Trophoblast cell (in vitro differentiated cells and primary cell): ENCODE results near the gene TMEM201.

ENCODE experiments used
- DNase-seq, 2 donors: peaks; one replicate each; pipeline ENCODE4 v3.0.0-alpha.2; 2016
- H2AFZ ChIP-seq: 2 replicates; pipeline ENCODE4 v1.6.1; 2013; ENCODE audit warnings: low read length, moderate library complexity, mild to moderate bottlenecking; ENCODE audit not compliant: insufficient read depth, poor library complexity
- H2AK5ac ChIP-seq: 2 replicates; pipeline ENCODE4 v1.6.1; 2013; ENCODE audit warnings: mild to moderate bottlenecking, low read length
- H2BK120ac ChIP-seq: 2 replicates; pipeline ENCODE4 v1.6.1; 2013; ENCODE audit warnings: low read length, mild to moderate bottlenecking, moderate library complexity; ENCODE audit not compliant: insufficient read depth, poor library complexity
- H2BK12ac ChIP-seq: 2 replicates; pipeline ENCODE4 v1.6.1; 2013; ENCODE audit warnings: mild to moderate bottlenecking, low read length, moderate library complexity
- H2BK5ac ChIP-seq: 2 replicates; pipeline ENCODE4 v1.6.1; 2013; ENCODE audit warnings: low read length, low read depth, moderate library complexity, mild to moderate bottlenecking; ENCODE audit not compliant: poor library complexity
- H3K14ac ChIP-seq: 2 replicates; pipeline ENCODE4 v1.6.1; 2013; ENCODE audit warnings: mild to moderate bottlenecking, low read length
- H3K18ac ChIP-seq: 2 replicates; pipeline ENCODE4 v1.6.1; 2013; ENCODE audit warnings: mild to moderate bottlenecking, low read length
- H3K23ac ChIP-seq: 2 replicates; pipeline ENCODE4 v1.6.1; 2013; ENCODE audit warnings: low read length
- H3K27ac ChIP-seq: 2 replicates; pipeline ENCODE4 v1.5.1; 2013; ENCODE audit warnings: low read depth, mild to moderate bottlenecking, inconsistent platforms, low read length, moderate library complexity
- H3K27me3 ChIP-seq: 2 replicates; pipeline ENCODE4 v1.6.1; 2013; ENCODE audit warnings: inconsistent platforms, mild to moderate bottlenecking, low read length, moderate library complexity; ENCODE audit not compliant: insufficient read depth
- H3K36me3 ChIP-seq, 2 experiments: 1 replicate in 1 of 2; 2 replicates in 1 of 2; pipeline ENCODE4 v1.6.1; 2013; ENCODE audit warnings: low read length in 2 of 2, mild to moderate bottlenecking in 2 of 2, moderate library complexity in 1 of 2; ENCODE audit not compliant: insufficient read depth in 2 of 2, control insufficient read depth in 1 of 2
- H3K4ac ChIP-seq: 2 replicates; pipeline ENCODE4 v1.6.1; 2013; ENCODE audit warnings: low read depth, mild to moderate bottlenecking, low read length, moderate library complexity
- H3K4me1 ChIP-seq, 2 experiments: 1 replicate in 1 of 2; 2 replicates in 1 of 2; pipeline ENCODE4 v1.6.1; 2013; ENCODE audit warnings: low read length in 2 of 2, mild to moderate bottlenecking in 2 of 2, moderate library complexity in 1 of 2; ENCODE audit not compliant: insufficient read depth in 2 of 2, control insufficient read depth in 1 of 2
- H3K4me2 ChIP-seq: 2 replicates; pipeline ENCODE4 v1.6.1; 2013; ENCODE audit warnings: inconsistent platforms, mild to moderate bottlenecking, low read length, moderate library complexity
- H3K4me3 ChIP-seq: 2 replicates; pipeline ENCODE4 v1.5.1; 2013; ENCODE audit warnings: mild to moderate bottlenecking, low read depth, low read length, inconsistent platforms
- H3K79me1 ChIP-seq: one replicate; pipeline ENCODE4 v1.6.1; 2013; ENCODE audit warnings: low read length
- H3K79me2 ChIP-seq: 2 replicates; pipeline ENCODE4 v1.6.1; 2013; ENCODE audit warnings: low read length, mild to moderate bottlenecking; ENCODE audit not compliant: control insufficient read depth, insufficient read depth, poor library complexity
- H3K9ac ChIP-seq: 2 replicates; pipeline ENCODE4 v1.6.1; 2013; ENCODE audit warnings: mild to moderate bottlenecking, low read length
- H3K9me3 ChIP-seq: 2 replicates; pipeline ENCODE4 v1.6.1; 2013; ENCODE audit warnings: low read depth, mild to moderate bottlenecking, control low read depth, inconsistent platforms, low read length; ENCODE audit not compliant: insufficient read depth
- H4K12ac ChIP-seq: 2 replicates; pipeline ENCODE4 v1.6.1; 2013; ENCODE audit warnings: low read depth, mild to moderate bottlenecking, low read length, moderate library complexity
- H4K8ac ChIP-seq: 2 replicates; pipeline ENCODE4 v1.6.1; 2013; ENCODE audit warnings: low read depth, mild to moderate bottlenecking, low read length, moderate library complexity
- H4K91ac ChIP-seq: one replicate; pipeline ENCODE4 v1.6.1; 2013; ENCODE audit warnings: low read depth, mild to moderate bottlenecking, low read length, moderate library complexity
- WGBS: extraction: QIAGEN DNeasy Blood & Tissue Kit; methylation state at CpG from one replicate; pipeline ENCODE4 v1.1.7; 2013; ENCODE audit warnings: missing lambda C conversion rate; ENCODE audit not compliant: insufficient read length, insufficient coverage; ENCODE audit errors: extremely low coverage; 5-methylcytosine and 5-hydroxymethylcytosine counted together

The TMEM201 gene

GRCh38 chr1:9646037-9646436, 57.3 kb downstream of the TMEM201 start:
- Histone ChIP-seq H4K12ac (no peak overlapping the region), H3K9ac (no peak overlapping the region), H3K18ac (no peak overlapping the region), H2BK5ac (no peak overlapping the region), H3K79me1 (no peaks in the 10 kb centered on the region), H3K36me3 (no peaks in the 10 kb centered on the region), H3K27ac (no peak overlapping the region), H4K8ac (no peak overlapping the region), H2AFZ (no peak overlapping the region), H4K91ac (no peak overlapping the region), H3K4me3 (no peak overlapping the region), H3K23ac (no peak overlapping the region), H3K79me2 (no peaks in the 10 kb centered on the region), H3K9me3 (no peaks in the 10 kb centered on the region), H2BK12ac (no peak overlapping the region), H3K4me2 (no peak overlapping the region), H3K27me3 (peaks cover 10% of the 10 kb centered on the region), H2AK5ac (no peak overlapping the region), H2BK120ac (no peak overlapping the region), H3K4ac (no peak overlapping the region), H3K14ac (no peak overlapping the region), H3K4me1 (no peaks in the 10 kb centered on the region)
- WGBS, result no CpG with 5 or more reads among the region's 13 CpGs
- DNase-seq, result no peak

- no peak overlapping the region for H3K4me3 ChIP-seq
- H2BK5ac ChIP-seq, result no peak overlapping the region
- no peaks in the 10 kb centered on the region for H3K79me1 ChIP-seq
- H3K18ac ChIP-seq, result no peak overlapping the region
- H3K4me1 ChIP-seq, result peaks cover 0 to 2% of the 10 kb centered on the region in 2 experiments
- no peak overlapping the region for H2BK120ac ChIP-seq
- H4K91ac ChIP-seq, result no peak overlapping the region
- no peak for DNase-seq
- H3K9me3 ChIP-seq, result no peaks in the 10 kb centered on the region
- no CpG with 5 or more reads among the region's 10 CpGs for WGBS
- H3K14ac ChIP-seq, result no peak overlapping the region
- no peak overlapping the region for H4K12ac ChIP-seq
- H3K27ac ChIP-seq, result no peak overlapping the region
- no peak overlapping the region for H3K23ac ChIP-seq
- H2BK12ac ChIP-seq, result no peak overlapping the region
- no peaks in the 10 kb centered on the region for H3K79me2 ChIP-seq
- no peak overlapping the region for H2AK5ac ChIP-seq
- no peak overlapping the region for H4K8ac ChIP-seq
- H3K27me3 ChIP-seq, result peaks cover 29% of the 10 kb centered on the region
- no peak overlapping the region for H3K4ac ChIP-seq
- no peak overlapping the region for H3K4me2 ChIP-seq
- H3K36me3 ChIP-seq, result no peaks in the 10 kb centered on the region
- no peak overlapping the region for H2AFZ ChIP-seq
- H3K9ac ChIP-seq, result no peak overlapping the region
Observed at GRCh38 chr1:9648171-9648570, 59.5 kb downstream of the TMEM201 start.

GRCh38 chr1:9649769-9650168, 61.1 kb downstream of the TMEM201 start:
- no CpG with 5 or more reads among the region's 3 CpGs for WGBS
- Histone ChIP-seq H3K18ac (no peak overlapping the region), H3K9me3 (no peaks in the 10 kb centered on the region)

GRCh38 chr1:9651220-9651564, 62.5 kb downstream of the TMEM201 start:
- Histone ChIP-seq H2AFZ (no peak overlapping the region), H3K9ac (no peak overlapping the region), H2BK5ac (no peak overlapping the region), H3K14ac (no peak overlapping the region), H4K91ac (no peak overlapping the region), H2AK5ac (no peak overlapping the region), H2BK12ac (no peak overlapping the region), H3K18ac (no peak overlapping the region), H3K79me1 (no peaks in the 10 kb centered on the region), H3K4me2 (peak overlapping the region; percentile 72), H3K79me2 (no peaks in the 10 kb centered on the region), H3K23ac (no peak overlapping the region), H4K8ac (no peak overlapping the region), H3K9me3 (no peaks in the 10 kb centered on the region), H2BK120ac (no peak overlapping the region), H3K4me3 (no peak overlapping the region), H3K27me3 (peaks cover 44% of the 10 kb centered on the region), H3K4me1 (peaks cover 0 to 2% of the 10 kb centered on the region in 2 experiments), H4K12ac (no peak overlapping the region), H3K27ac (no peak overlapping the region), H3K36me3 (no peaks in the 10 kb centered on the region), H3K4ac (no peak overlapping the region)
- DNase-seq, result no peak
- WGBS, result no CpG with 5 or more reads among the region's 10 CpGs

More at GRCh38 chr1:9649769-9650168, 61.1 kb downstream of the TMEM201 start:
- H2BK12ac ChIP-seq, result no peak overlapping the region
- H3K27me3 ChIP-seq, result peaks cover 44% of the 10 kb centered on the region
- H4K91ac ChIP-seq, result no peak overlapping the region
- no peak overlapping the region for H2AK5ac ChIP-seq
- no peak overlapping the region for H4K12ac ChIP-seq
- no peak overlapping the region for H3K9ac ChIP-seq
- no peaks in the 10 kb centered on the region for H3K79me1 ChIP-seq
- no peak overlapping the region for H3K23ac ChIP-seq
- DNase-seq, result no peak
- no peak overlapping the region for H3K27ac ChIP-seq
- H3K36me3 ChIP-seq, result no peaks in the 10 kb centered on the region
- no peak overlapping the region for H3K4me3 ChIP-seq
- H3K4me2 ChIP-seq, result no peak overlapping the region
- no peak overlapping the region for H2BK5ac ChIP-seq
- peaks cover 0 to 2% of the 10 kb centered on the region in 2 experiments for H3K4me1 ChIP-seq
- no peak overlapping the region for H2AFZ ChIP-seq
- no peak overlapping the region for H4K8ac ChIP-seq
- no peak overlapping the region for H3K14ac ChIP-seq
- H3K79me2 ChIP-seq, result no peaks in the 10 kb centered on the region
- H3K4ac ChIP-seq, result no peak overlapping the region
- H2BK120ac ChIP-seq, result no peak overlapping the region
